Measurements from ENCODE around the gene ANO5.

DNA sequence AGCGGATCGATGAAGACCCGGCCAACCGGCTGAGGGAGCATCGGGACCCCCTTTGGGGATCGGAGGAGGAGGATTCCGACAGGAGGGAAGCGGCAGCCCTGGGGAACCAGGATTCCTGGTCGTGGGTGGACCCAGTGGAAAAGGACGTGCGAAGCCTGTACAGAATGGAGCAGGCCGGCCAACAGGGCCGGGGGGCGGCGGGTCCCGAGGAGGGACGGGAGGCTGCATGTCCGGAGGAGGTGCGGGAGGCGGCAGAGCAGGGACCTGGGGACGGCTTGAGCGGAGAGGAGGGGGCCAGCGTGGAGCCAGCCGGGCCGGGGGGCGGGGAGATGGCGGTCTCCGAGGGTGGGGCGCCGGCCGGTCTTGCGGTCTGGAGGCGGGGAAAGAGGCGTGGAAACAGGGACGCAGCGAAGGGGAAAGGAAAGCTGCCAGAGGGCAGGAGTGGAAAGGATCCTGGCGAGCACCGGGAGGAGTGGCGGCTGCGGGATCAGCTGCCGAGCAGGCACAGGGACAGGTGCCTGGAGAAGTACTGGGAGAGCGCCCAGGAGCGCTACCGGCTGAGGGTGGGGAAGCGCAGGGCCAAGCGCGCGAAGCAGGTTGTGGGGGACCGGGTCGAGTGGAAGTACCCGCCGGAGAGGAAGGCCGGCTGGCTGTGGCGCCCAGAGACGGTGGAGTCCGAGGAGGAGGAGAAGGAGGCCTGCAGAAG is at the start of gene ANO5:
- TF ChIP-seq, protein P1, sequence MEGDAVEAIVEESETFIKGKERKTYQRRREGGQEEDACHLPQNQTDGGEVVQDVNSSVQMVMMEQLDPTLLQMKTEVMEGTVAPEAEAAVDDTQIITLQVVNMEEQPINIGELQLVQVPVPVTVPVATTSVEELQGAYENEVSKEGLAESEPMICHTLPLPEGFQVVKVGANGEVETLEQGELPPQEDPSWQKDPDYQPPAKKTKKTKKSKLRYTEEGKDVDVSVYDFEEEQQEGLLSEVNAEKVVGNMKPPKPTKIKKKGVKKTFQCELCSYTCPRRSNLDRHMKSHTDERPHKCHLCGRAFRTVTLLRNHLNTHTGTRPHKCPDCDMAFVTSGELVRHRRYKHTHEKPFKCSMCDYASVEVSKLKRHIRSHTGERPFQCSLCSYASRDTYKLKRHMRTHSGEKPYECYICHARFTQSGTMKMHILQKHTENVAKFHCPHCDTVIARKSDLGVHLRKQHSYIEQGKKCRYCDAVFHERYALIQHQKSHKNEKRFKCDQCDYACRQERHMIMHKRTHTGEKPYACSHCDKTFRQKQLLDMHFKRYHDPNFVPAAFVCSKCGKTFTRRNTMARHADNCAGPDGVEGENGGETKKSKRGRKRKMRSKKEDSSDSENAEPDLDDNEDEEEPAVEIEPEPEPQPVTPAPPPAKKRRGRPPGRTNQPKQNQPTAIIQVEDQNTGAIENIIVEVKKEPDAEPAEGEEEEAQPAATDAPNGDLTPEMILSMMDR (conservative IDR thresholded peaks at IDR 0.05; ENCODE audit: low read depth, low read length), result no peak
- no peak for TF ChIP-seq EZH2 (IDR thresholded peaks at IDR 0.05; ENCODE audit: borderline replicate concordance, low read depth, low read length, poor library complexity, severe bottlenecking)

Measured in A673 (cell line).